Liver (tissue), 9 donors: ENCODE data around the gene RPAP2. TPM values are rescaled to one million over a fixed set of nuclear protein-coding genes. Genes with fewer than 3 reads are reported as not detected.
"Not testable (repeated sequence)": the region's sequence is repeated elsewhere in the genome, so short reads cannot be mapped to it uniquely, and the experiment has no call there.

Experiments
- DNase-seq: peaks from one replicate; pipeline ENCODE4 v3.0.0-alpha.2; 2017; ENCODE audit warnings: low spot score
- H3K27ac ChIP-seq, 2 donors: one replicate each; pipeline ENCODE4 v1.7.0; 2013; ENCODE audit warnings: inconsistent platforms in 2 of 2, low read length in 2 of 2, control low read depth in 1 of 2, low read depth in 1 of 2, mild to moderate bottlenecking in 1 of 2
- H3K27me3 ChIP-seq, 4 donors: one replicate each; pipeline versions ENCODE4 v1.6.1 to v1.7.0; 2013; ENCODE audit warnings: low read length in 3 of 4, inconsistent platforms in 1 of 4, mild to moderate bottlenecking in 1 of 4, moderate library complexity in 1 of 4; ENCODE audit not compliant: control insufficient read depth in 4 of 4, insufficient read depth in 4 of 4
- H3K36me3 ChIP-seq, 4 donors: one replicate each; pipeline versions ENCODE4 v1.6.1 to v1.7.0; 2013; ENCODE audit warnings: low read length in 3 of 4, mild to moderate bottlenecking in 3 of 4, low read depth in 1 of 4, moderate library complexity in 1 of 4; ENCODE audit not compliant: control insufficient read depth in 4 of 4, insufficient read depth in 3 of 4
- H3K4me1 ChIP-seq, 4 donors: one replicate each; pipeline versions ENCODE4 v1.6.1 to v1.7.0; 2013; ENCODE audit warnings: low read length in 3 of 4, mild to moderate bottlenecking in 3 of 4, moderate library complexity in 1 of 4; ENCODE audit not compliant: control insufficient read depth in 4 of 4, insufficient read depth in 4 of 4
- H3K4me3 ChIP-seq, 3 donors: one replicate each; pipeline versions ENCODE4 v1.6.1 to v1.7.0; 2013; ENCODE audit warnings: low read length in 3 of 3, control low read depth in 1 of 3, low read depth in 1 of 3, mild to moderate bottlenecking in 1 of 3
- H3K9ac ChIP-seq, 2 donors: one replicate each; pipeline ENCODE4 v1.7.0; 2013; ENCODE audit warnings: low read length in 2 of 2, mild to moderate bottlenecking in 2 of 2, moderate library complexity in 2 of 2, control low read depth in 1 of 2, low read depth in 1 of 2
- H3K9me3 ChIP-seq, 4 donors: one replicate each; pipeline versions ENCODE4 v1.6.1 to v1.7.0; 2013; ENCODE audit warnings: low read length in 3 of 4; ENCODE audit not compliant: control insufficient read depth in 4 of 4
- ATF3 ChIP-seq: IDR thresholded peaks from 2 replicates; pipeline ENCODE4 v1.6.1; 2016; ENCODE audit warnings: antibody characterized with exemption
- EGR1 ChIP-seq, 2 donors: IDR thresholded peaks; 2 replicates each; pipeline ENCODE4 v1.6.1; 2016 to 2018; ENCODE audit warnings: antibody characterized with exemption in 2 of 2, low read depth in 2 of 2
- FOXA1 ChIP-seq: IDR thresholded peaks from 2 replicates; pipeline ENCODE4 v1.6.1; 2016; ENCODE audit warnings: antibody characterized with exemption
- FOXA2 ChIP-seq: IDR thresholded peaks from 2 replicates; pipeline ENCODE4 v1.6.1; 2016; ENCODE audit warnings: antibody characterized with exemption
- GABPA ChIP-seq, 2 donors: IDR thresholded peaks in 1 of 2; conservative IDR thresholded peaks in 1 of 2; 2 replicates each; pipeline ENCODE4 v1.6.1; 2016; ENCODE audit warnings: antibody characterized with exemption in 2 of 2, mild to moderate bottlenecking in 1 of 2, moderate library complexity in 1 of 2
- HNF4A ChIP-seq, 2 donors: conservative IDR thresholded peaks; 2 replicates each; pipeline ENCODE4 v1.6.1; 2016; ENCODE audit warnings: antibody characterized with exemption in 2 of 2, mild to moderate bottlenecking in 2 of 2
- HNF4G ChIP-seq: IDR thresholded peaks from 2 replicates; pipeline ENCODE4 v1.6.1; 2016; ENCODE audit warnings: antibody characterized with exemption
- JUND ChIP-seq, 2 donors: IDR thresholded peaks; 2 replicates each; pipeline ENCODE4 v1.6.1; 2016; ENCODE audit warnings: antibody characterized with exemption in 2 of 2
- NR2F2 ChIP-seq: IDR thresholded peaks from 2 replicates; pipeline ENCODE4 v1.6.1; 2016; ENCODE audit warnings: antibody characterized with exemption
- RAD21 ChIP-seq, 2 donors: IDR thresholded peaks; 2 replicates each; pipeline ENCODE4 v1.6.1; 2016; ENCODE audit warnings: antibody characterized with exemption in 2 of 2, mild to moderate bottlenecking in 2 of 2
- SP1 ChIP-seq: IDR thresholded peaks from 2 replicates; pipeline ENCODE4 v1.6.1; 2018; ENCODE audit warnings: antibody characterized with exemption, mild to moderate bottlenecking
- TAF1 ChIP-seq: conservative IDR thresholded peaks from 2 replicates; pipeline ENCODE4 v1.6.1; 2016; ENCODE audit warnings: antibody characterized with exemption, mild to moderate bottlenecking
- WGBS: extraction: QIAGEN DNeasy Blood & Tissue Kit; methylation state at CpG from one replicate; pipeline ENCODE4 v1.1.7; 2013; 5-methylcytosine and 5-hydroxymethylcytosine counted together
- polyA plus RNA-seq, 2 donors: library from polyadenylated mRNA; stranded (reverse) in 1 of 2; unstranded in 1 of 2; fragments of 200-250 nt in 1 of 2; fragments of >200 nt in 1 of 2; fragmentation: Nextera tagmentation in 1 of 2; extraction: Ambion mirVana in 1 of 2; gene quantifications; one replicate each; pipeline versions ENCODE4 v1.2.1 to v1.2.3, GENCODE V29; 2013 to 2015
- total RNA-seq, 2 donors: library from RNA; depleted of rRNA; stranded (reverse); fragments of >200 nt; gene quantifications; one replicate each; pipeline ENCODE4 v1.2.3, GENCODE V29; 2014
- TF ChIP-seq, protein P1 (sequence below): IDR thresholded peaks from 2 replicates; pipeline ENCODE4 v1.6.1; 2016; ENCODE audit warnings: antibody characterized with exemption, mild to moderate bottlenecking
- TF ChIP-seq, protein P2 (sequence below): fragments of 150-350 bp; IDR thresholded peaks from 2 replicates; pipeline ENCODE4 v1.5.1; 2017; ENCODE audit warnings: improper control_type of control experiment, low read depth, low read length; ENCODE audit not compliant: missing input control
- donor health status: healthy.
- donor health status: healthy.
- donor health status: healthy.
- donor health status: healthy.
- donor health status: healthy.

The RPAP2 gene
- total and polyA plus RNA-seq, 4 donors: 2.7 to 8.6 (median 4.4) TPM

GRCh38 chr1:92354259-92354658 lies 55.4 kb downstream of the RPAP2 start:
- Histone ChIP-seq H3K9ac (no peak overlapping the region), H3K27me3 (no peaks in the 10 kb centered on the region), H3K36me3 (peaks cover 5 to 15% (median 8%) of the 10 kb centered on the region in 4 donors), H3K27ac (no peak overlapping the region), H3K4me1 (peaks cover 0 to 1% (median 0%) of the 10 kb centered on the region in 4 donors), H3K4me3 (no peak overlapping the region), H3K9me3 (no peaks in the 10 kb centered on the region)
- no peak for TF ChIP-seq JUND (IDR thresholded peaks at IDR 0.05)
- TF ChIP-seq TAF1: no peak
- no peak for TF ChIP-seq GABPA (IDR thresholded peaks at IDR 0.05 in 1 of 2, conservative IDR thresholded peaks at IDR 0.05 in 1 of 2)
- TF ChIP-seq EGR1 (IDR thresholded peaks at IDR 0.05; ENCODE audit: low read depth in 2 of 2): no peak
- no peak for DNase-seq

DNA sequence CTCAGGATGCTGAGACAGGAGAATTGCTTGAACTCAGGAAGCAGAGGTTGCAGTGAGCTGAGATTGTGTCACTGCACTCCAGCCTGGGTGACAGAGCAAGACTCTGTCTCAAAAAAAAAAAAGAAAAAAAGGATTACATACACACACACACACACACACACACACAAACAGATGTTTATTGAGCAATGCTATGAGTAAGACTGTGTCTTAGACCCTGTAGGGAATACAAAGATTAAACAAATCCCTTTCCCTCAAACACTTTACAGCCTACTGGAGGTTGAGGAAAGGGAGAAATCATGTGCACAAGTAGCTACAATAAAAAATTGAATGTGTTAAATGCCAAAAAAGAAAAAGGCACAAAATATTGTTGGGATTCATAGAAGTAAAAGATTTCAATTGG lies 58.1 kb downstream of the RPAP2 start:
- Histone ChIP-seq H3K27ac (no peak overlapping the region), H3K4me3 (no peak overlapping the region), H3K27me3 (no peaks in the 10 kb centered on the region), H3K9ac (no peak overlapping the region), H3K36me3 (peaks cover 2 to 7% (median 7%) of the 10 kb centered on the region in 4 donors), H3K9me3 (no peaks in the 10 kb centered on the region), H3K4me1 (peaks cover 0 to 1% (median 0%) of the 10 kb centered on the region in 4 donors)
- no peak for DNase-seq
- TF ChIP-seq GABPA (IDR thresholded peaks at IDR 0.05 in 1 of 2, conservative IDR thresholded peaks at IDR 0.05 in 1 of 2): no peak
- TF ChIP-seq FOXA1: no peak
- TF ChIP-seq SP1: no peak
- no peak for TF ChIP-seq ATF3
- TF ChIP-seq RAD21 (IDR thresholded peaks at IDR 0.05): no peak
- TF ChIP-seq FOXA2: no peak
- TF ChIP-seq TAF1: no peak
- TF ChIP-seq HNF4G: no peak
- no peak for TF ChIP-seq EGR1 (IDR thresholded peaks at IDR 0.05; ENCODE audit: low read depth in 2 of 2)
- TF ChIP-seq, protein P1, sequence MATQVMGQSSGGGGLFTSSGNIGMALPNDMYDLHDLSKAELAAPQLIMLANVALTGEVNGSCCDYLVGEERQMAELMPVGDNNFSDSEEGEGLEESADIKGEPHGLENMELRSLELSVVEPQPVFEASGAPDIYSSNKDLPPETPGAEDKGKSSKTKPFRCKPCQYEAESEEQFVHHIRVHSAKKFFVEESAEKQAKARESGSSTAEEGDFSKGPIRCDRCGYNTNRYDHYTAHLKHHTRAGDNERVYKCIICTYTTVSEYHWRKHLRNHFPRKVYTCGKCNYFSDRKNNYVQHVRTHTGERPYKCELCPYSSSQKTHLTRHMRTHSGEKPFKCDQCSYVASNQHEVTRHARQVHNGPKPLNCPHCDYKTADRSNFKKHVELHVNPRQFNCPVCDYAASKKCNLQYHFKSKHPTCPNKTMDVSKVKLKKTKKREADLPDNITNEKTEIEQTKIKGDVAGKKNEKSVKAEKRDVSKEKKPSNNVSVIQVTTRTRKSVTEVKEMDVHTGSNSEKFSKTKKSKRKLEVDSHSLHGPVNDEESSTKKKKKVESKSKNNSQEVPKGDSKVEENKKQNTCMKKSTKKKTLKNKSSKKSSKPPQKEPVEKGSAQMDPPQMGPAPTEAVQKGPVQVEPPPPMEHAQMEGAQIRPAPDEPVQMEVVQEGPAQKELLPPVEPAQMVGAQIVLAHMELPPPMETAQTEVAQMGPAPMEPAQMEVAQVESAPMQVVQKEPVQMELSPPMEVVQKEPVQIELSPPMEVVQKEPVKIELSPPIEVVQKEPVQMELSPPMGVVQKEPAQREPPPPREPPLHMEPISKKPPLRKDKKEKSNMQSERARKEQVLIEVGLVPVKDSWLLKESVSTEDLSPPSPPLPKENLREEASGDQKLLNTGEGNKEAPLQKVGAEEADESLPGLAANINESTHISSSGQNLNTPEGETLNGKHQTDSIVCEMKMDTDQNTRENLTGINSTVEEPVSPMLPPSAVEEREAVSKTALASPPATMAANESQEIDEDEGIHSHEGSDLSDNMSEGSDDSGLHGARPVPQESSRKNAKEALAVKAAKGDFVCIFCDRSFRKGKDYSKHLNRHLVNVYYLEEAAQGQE: no peak
- no peak for TF ChIP-seq JUND (IDR thresholded peaks at IDR 0.05)
- no peak for TF ChIP-seq HNF4A (conservative IDR thresholded peaks at IDR 0.05)
- TF ChIP-seq, protein P2, sequence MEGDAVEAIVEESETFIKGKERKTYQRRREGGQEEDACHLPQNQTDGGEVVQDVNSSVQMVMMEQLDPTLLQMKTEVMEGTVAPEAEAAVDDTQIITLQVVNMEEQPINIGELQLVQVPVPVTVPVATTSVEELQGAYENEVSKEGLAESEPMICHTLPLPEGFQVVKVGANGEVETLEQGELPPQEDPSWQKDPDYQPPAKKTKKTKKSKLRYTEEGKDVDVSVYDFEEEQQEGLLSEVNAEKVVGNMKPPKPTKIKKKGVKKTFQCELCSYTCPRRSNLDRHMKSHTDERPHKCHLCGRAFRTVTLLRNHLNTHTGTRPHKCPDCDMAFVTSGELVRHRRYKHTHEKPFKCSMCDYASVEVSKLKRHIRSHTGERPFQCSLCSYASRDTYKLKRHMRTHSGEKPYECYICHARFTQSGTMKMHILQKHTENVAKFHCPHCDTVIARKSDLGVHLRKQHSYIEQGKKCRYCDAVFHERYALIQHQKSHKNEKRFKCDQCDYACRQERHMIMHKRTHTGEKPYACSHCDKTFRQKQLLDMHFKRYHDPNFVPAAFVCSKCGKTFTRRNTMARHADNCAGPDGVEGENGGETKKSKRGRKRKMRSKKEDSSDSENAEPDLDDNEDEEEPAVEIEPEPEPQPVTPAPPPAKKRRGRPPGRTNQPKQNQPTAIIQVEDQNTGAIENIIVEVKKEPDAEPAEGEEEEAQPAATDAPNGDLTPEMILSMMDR: no peak
- no peak for TF ChIP-seq NR2F2

DNA sequence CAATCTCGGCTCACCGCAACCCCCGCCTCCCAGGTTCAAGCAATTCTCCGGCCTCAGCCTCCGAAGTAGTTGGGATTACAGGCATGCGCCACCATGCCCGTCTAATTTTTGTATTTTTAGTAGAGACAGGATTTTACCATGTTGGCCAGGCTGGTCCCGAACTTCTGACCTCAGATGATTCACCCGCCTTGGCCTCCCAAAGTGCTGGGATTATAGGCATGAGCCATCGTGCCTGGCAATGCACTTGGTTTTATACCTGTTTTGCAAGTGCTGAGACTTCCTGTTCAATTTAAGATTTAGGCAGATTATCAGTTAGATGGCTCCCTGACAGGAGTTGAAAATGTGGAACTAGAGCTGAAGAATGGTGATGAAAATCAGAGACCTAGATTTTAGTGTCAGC lies 60.5 kb downstream of the RPAP2 start:
- 98% methylated on average over 10 of the region's 10 CpGs for WGBS
- not testable (repeated sequence) for H3K27ac ChIP-seq

More for the DNA sequence above, 60.5 kb downstream of the RPAP2 start:
- H3K9me3 ChIP-seq, H3K27me3 ChIP-seq, H3K4me1 ChIP-seq, H3K9ac ChIP-seq, H3K36me3 ChIP-seq, H3K4me3 ChIP-seq, DNase-seq: not testable (repeated sequence)
